Thyroid gland (tissue), 4 donors: ENCODE measurements around the gene IFT25.

ENCODE experiments used
- POLR2A ChIP-seq, 2 donors: fragments of 450-650 bp; IDR thresholded peaks; one replicate each; pipeline ENCODE4 v1.6.1; 2017; ENCODE audit warnings: antibody characterized with exemption in 2 of 2, mild to moderate bottlenecking in 2 of 2, moderate library complexity in 1 of 2
- TF ChIP-seq, protein P1 (sequence below), 6 experiments: fragments of 200-600 bp in 3 of 6; fragments of 450-650 bp in 3 of 6; sonication (generic) in 3 of 6; IDR thresholded peaks; one replicate each; pipeline ENCODE4 v1.5.1; 2016 to 2019; ENCODE audit warnings: antibody characterized with exemption in 6 of 6, mild to moderate bottlenecking in 2 of 6, inconsistent platforms in 1 of 6, moderate library complexity in 1 of 6

DNA sequence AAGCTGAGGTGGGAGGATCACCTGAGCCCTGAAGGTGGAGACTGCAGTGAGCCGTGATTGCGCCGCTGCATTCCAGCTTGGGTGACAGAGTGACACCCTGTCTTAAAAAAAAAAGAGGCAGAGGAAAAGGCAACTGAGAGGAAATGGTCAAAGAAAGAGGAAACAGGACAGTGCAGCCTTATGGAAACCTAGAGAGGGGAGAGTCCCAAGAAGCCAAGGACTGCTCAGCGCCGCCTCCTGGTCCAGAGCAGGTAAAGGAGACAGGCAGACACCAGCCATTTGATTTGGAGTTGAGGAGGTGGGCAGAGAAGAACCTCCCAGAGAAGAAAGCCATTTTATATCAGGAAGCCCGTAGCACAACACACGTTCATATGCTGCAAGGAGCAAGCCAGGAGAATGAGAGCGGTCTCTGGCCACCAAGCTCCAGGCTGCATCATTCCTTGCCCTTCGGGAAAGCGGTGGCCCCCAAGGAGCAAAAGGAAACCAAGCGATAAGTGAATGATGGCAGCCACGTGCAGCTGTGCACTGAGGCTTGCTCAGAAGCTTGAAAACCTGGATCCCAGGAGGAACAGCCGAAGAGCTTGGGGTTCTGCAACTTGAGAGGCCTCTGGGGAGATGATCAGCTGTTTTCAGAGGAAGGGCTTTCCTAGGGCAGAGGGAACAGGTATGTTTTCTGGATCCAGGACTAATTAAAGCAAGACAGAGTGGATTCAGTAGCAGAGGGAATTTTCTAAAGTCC lies 34.4 kb upstream of the IFT25 start:
- TF ChIP-seq, protein P1, sequence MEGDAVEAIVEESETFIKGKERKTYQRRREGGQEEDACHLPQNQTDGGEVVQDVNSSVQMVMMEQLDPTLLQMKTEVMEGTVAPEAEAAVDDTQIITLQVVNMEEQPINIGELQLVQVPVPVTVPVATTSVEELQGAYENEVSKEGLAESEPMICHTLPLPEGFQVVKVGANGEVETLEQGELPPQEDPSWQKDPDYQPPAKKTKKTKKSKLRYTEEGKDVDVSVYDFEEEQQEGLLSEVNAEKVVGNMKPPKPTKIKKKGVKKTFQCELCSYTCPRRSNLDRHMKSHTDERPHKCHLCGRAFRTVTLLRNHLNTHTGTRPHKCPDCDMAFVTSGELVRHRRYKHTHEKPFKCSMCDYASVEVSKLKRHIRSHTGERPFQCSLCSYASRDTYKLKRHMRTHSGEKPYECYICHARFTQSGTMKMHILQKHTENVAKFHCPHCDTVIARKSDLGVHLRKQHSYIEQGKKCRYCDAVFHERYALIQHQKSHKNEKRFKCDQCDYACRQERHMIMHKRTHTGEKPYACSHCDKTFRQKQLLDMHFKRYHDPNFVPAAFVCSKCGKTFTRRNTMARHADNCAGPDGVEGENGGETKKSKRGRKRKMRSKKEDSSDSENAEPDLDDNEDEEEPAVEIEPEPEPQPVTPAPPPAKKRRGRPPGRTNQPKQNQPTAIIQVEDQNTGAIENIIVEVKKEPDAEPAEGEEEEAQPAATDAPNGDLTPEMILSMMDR (IDR thresholded peaks at IDR 0.05): no peak
- no peak for TF ChIP-seq POLR2A (IDR thresholded peaks at IDR 0.05)
